Panc1 (cell line): ENCODE measurements around the gene HNRNPUL1. TPM values are rescaled to one million over a fixed set of nuclear protein-coding genes. Genes with fewer than 3 reads are reported as not detected.

Experiments
- ATAC-seq: fragments of 200-7000 bp; cut with Tn5 transposase; 2 replicates; pipeline ENCODE4 v1.9.1; 2020; ENCODE audit warnings: mild to moderate bottlenecking, moderate library complexity
- BruUV-seq: library from RNA; stranded (reverse); fragments of 400-500 nt; replicated peaks from 2 replicates; lab custom pipeline; 2021; lab: Mats Ljungman, UMichigan
- CTCF ChIA-PET: fragments of 300-600 bp; sonication (Branson Sonifier 250); formaldehyde crosslinking; loops from one replicate; lab custom pipeline; 2022; ENCODE audit warnings: antibody characterized with exemption; lab: Charles Lee
- POLR2A ChIA-PET: fragments of 300-600 bp; sonication (Branson Sonifier 250); formaldehyde crosslinking; loops from one replicate; lab custom pipeline; 2022; ENCODE audit warnings: antibody characterized with exemption; lab: Charles Lee
- DNase-seq: peaks from one replicate; pipeline ENCODE4 v3.0.0-alpha.2; 2010; ENCODE audit warnings: low read depth, low spot score
- H3K27ac ChIP-seq: 2 replicates; pipeline ENCODE4 v1.5.1; 2011; ENCODE audit warnings: mild to moderate bottlenecking, low read length, inconsistent platforms
- H3K27me3 ChIP-seq: fragments of 200-500 bp; sonication (Bioruptor generic); 2 replicates; pipeline ENCODE4 v1.6.0; 2014; ENCODE audit warnings: low read length, inconsistent platforms; ENCODE audit not compliant: control insufficient read depth, insufficient read depth
- H3K36me3 ChIP-seq: fragments of 200-500 bp; sonication (Bioruptor generic); 2 replicates; pipeline ENCODE4 v1.5.1; 2014; ENCODE audit warnings: inconsistent platforms, mild to moderate bottlenecking, low read length, moderate library complexity; ENCODE audit not compliant: control insufficient read depth, insufficient read depth
- H3K4me1 ChIP-seq: 2 replicates; pipeline ENCODE4 v1.5.1; 2011; ENCODE audit warnings: inconsistent platforms, mild to moderate bottlenecking, low read length, moderate library complexity; ENCODE audit not compliant: control insufficient read depth, insufficient read depth
- H3K4me3 ChIP-seq, 2 experiments: 2 replicates each; pipeline ENCODE4 v1.5.1; 2011 to 2012; ENCODE audit warnings: low read depth in 2 of 2, low read length in 2 of 2, mild to moderate bottlenecking in 2 of 2, inconsistent platforms in 1 of 2, moderate library complexity in 1 of 2
- H3K9me3 ChIP-seq: fragments of 200-500 bp; sonication (Bioruptor generic); 2 replicates; pipeline ENCODE4 v1.5.1; 2014; ENCODE audit warnings: low read depth, mild to moderate bottlenecking, inconsistent platforms, low read length, moderate library complexity; ENCODE audit not compliant: control insufficient read depth, insufficient read depth
- CTCF ChIP-seq: fragments of 450-650 bp; IDR thresholded peaks from 2 replicates; pipeline ENCODE4 v1.5.1; 2017; ENCODE audit warnings: mild to moderate bottlenecking
- POLR2AphosphoS5 ChIP-seq: IDR thresholded peaks from 2 replicates; pipeline ENCODE4 v1.6.1; 2012; ENCODE audit warnings: mild to moderate bottlenecking, low read depth, low read length, moderate library complexity
- REST ChIP-seq, 2 experiments: IDR thresholded peaks; 2 replicates each; pipeline ENCODE4 v1.6.1; 2011 to 2012; ENCODE audit warnings: low read depth in 2 of 2, control low read depth in 1 of 2, low read length in 1 of 2, mild to moderate bottlenecking in 1 of 2, moderate library complexity in 1 of 2; ENCODE audit not compliant: insufficient read depth in 1 of 2
- SIN3A ChIP-seq: IDR thresholded peaks from 2 replicates; pipeline ENCODE4 v1.6.1; 2012; ENCODE audit warnings: low read depth, mild to moderate bottlenecking, low read length, moderate library complexity, borderline replicate concordance; ENCODE audit not compliant: insufficient read depth
- TCF7L2 ChIP-seq: IDR thresholded peaks from 2 replicates; pipeline ENCODE4 v1.6.1; 2011; ENCODE audit warnings: mild to moderate bottlenecking, low read depth, low read length, inconsistent platforms
- in situ Hi-C: cut with HindIII; loops from 2 replicates; pipeline ENCODE4 v1.10.0; 2016; ENCODE audit warnings: low sequenced_read_pairs, low pct_unique_long_range_greater_than_20kb
- intact Hi-C: fragments of 100-400 bp; cut with micrococcal nuclease; formaldehyde crosslinking; loops from one replicate; pipeline ENCODE4 v1.10.0; 2022; ENCODE audit not compliant: unreplicated experiment
- total RNA-seq: library from RNA; stranded (reverse); gene quantifications from one replicate; pipeline ENCODE4 v1.2.1, GENCODE V29; 2021; ENCODE audit not compliant: unreplicated experiment

Gene HNRNPUL1
- total RNA-seq, 1 experiment from 2014 or later, result 183 TPM

- ChIA-PET POLR2A (interaction anchor here (0.6 kb wide), 1 partner anchor 36 kb away, joined by 12 read pairs; no protein-coding TSS in a partner anchor), CTCF (no interaction called here)
- H3K4me3 ChIP-seq, result no peak overlapping the region
- H3K27me3 ChIP-seq, result no peaks in the 10 kb centered on the region
- no peak overlapping the region for H3K27ac ChIP-seq
- H3K36me3 ChIP-seq, result peaks cover 8% of the 10 kb centered on the region
- ATAC-seq, result no peak
- TF ChIP-seq CTCF (no peak), TCF7L2 (no peak), POLR2AphosphoS5 (no peak), SIN3A (no peak), REST (IDR thresholded peaks at IDR 0.05; ENCODE audit: insufficient read depth in 1 of 2, low read depth in 2 of 2, low read length in 1 of 2) (no peak)
- intact Hi-C loops, result no loop called here
- in situ Hi-C loops, result no loop called here
- no peak for DNase-seq
- peaks cover 13% of the 10 kb centered on the region for H3K4me1 ChIP-seq
- H3K9me3 ChIP-seq, result no peaks in the 10 kb centered on the region
- BruUV-seq, result no TSS peak
These were observed 40.7 kb downstream of the HNRNPUL1 start for GRCh38 chr19:41304706-41305483.

GRCh38 chr19:41305927-41306793 lies 42.0 kb downstream of the HNRNPUL1 start:
- no TSS peak for BruUV-seq
- peaks cover 8% of the 10 kb centered on the region for H3K36me3 ChIP-seq
- in situ Hi-C loops, result no loop called here

More at GRCh38 chr19:41305927-41306793, 42.0 kb downstream of the HNRNPUL1 start:
- CTCF ChIA-PET, result no interaction called here
- Histone ChIP-seq H3K27ac (no peak overlapping the region), H3K4me1 (peaks cover 15% of the 10 kb centered on the region), H3K4me3 (no peak overlapping the region), H3K9me3 (no peaks in the 10 kb centered on the region), H3K27me3 (no peaks in the 10 kb centered on the region)
- TF ChIP-seq SIN3A (no peak), REST (IDR thresholded peaks at IDR 0.05; ENCODE audit: insufficient read depth in 1 of 2, low read depth in 2 of 2, low read length in 1 of 2) (peak in 1 of 2 experiments; percentile 54; a peak in 2 of 4 replicates)
- no peak for ATAC-seq
- POLR2A ChIA-PET, result interaction anchor here (0.6 kb wide), 1 partner anchor 37 kb away, joined by 12 read pairs; no protein-coding TSS in a partner anchor
- DNase-seq, result no peak
- intact Hi-C loops, result no loop called here
